Measurements from ENCODE around the gene TOX3. TPM values are rescaled to one million over a fixed set of nuclear protein-coding genes. Genes with fewer than 3 reads are reported as not detected.

The TOX3 gene
- total RNA-seq, 1 experiment from 2014 or later = 29.4 TPM

- Mint-ChIP-seq H3K36me3 (ENCODE audit: insufficient read depth, unreplicated experiment) (peaks cover 9% of the 10 kb centered on the region), H3K9me3 (ENCODE audit: low read depth, unreplicated experiment) (peaks cover 9% of the 10 kb centered on the region), H3K27ac (ENCODE audit: unreplicated experiment) (peak overlapping the region; percentile 13), H3K4me3 (ENCODE audit: low read depth, unreplicated experiment) (no peak overlapping the region), H3K27me3 (ENCODE audit: unreplicated experiment) (no peaks in the 10 kb centered on the region), H3K4me1 (ENCODE audit: low read depth, unreplicated experiment) (peaks cover 69% of the 10 kb centered on the region)
- BruUV-seq (replicated peaks) = no TSS peak
- TF ChIP-seq, protein P1, sequence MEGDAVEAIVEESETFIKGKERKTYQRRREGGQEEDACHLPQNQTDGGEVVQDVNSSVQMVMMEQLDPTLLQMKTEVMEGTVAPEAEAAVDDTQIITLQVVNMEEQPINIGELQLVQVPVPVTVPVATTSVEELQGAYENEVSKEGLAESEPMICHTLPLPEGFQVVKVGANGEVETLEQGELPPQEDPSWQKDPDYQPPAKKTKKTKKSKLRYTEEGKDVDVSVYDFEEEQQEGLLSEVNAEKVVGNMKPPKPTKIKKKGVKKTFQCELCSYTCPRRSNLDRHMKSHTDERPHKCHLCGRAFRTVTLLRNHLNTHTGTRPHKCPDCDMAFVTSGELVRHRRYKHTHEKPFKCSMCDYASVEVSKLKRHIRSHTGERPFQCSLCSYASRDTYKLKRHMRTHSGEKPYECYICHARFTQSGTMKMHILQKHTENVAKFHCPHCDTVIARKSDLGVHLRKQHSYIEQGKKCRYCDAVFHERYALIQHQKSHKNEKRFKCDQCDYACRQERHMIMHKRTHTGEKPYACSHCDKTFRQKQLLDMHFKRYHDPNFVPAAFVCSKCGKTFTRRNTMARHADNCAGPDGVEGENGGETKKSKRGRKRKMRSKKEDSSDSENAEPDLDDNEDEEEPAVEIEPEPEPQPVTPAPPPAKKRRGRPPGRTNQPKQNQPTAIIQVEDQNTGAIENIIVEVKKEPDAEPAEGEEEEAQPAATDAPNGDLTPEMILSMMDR (IDR thresholded peaks at IDR 0.05; ENCODE audit: unreplicated experiment) = no peak
- intact Hi-C loops (cut with micrococcal nuclease; ENCODE audit: unreplicated experiment) = loop anchor here (5.0 to 10.0 kb wide), 3 partner anchors 155 to 412 kb away; no protein-coding TSS in a partner anchor
- CTCF ChIA-PET = no interaction called here
- no peak for DNase-seq
Measured at GRCh38 chr16:52450241-52450640, 96.7 kb downstream of the TOX3 start.

DNA sequence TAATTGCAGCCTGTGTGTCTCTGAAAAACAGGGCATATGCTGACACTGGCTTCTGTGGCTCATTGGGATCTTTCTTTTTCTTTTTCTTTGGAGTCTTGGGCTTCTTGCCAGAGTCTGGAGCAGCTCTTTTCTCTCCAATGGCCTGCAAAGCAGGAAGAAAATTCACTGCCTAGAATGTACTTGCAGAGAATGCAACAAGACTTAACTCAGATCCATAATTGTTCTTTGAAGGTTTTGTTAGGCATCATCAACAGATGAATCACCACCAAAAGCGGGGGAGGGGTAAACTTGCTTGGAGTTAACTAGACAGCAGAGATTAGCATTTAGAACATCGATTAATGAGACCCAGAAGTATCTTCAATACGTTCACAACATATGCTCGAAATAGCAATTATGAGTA is 100.9 kb downstream of the TOX3 start:
- Mint-ChIP-seq H3K27me3 (ENCODE audit: unreplicated experiment) (no peaks in the 10 kb centered on the region), H3K36me3 (ENCODE audit: insufficient read depth, unreplicated experiment) (peaks cover 4% of the 10 kb centered on the region), H3K4me1 (ENCODE audit: low read depth, unreplicated experiment) (peaks cover 45% of the 10 kb centered on the region), H3K27ac (ENCODE audit: unreplicated experiment) (no peak overlapping the region), H3K4me3 (ENCODE audit: low read depth, unreplicated experiment) (no peak overlapping the region), H3K9me3 (ENCODE audit: low read depth, unreplicated experiment) (peaks cover 9% of the 10 kb centered on the region)
- TF ChIP-seq, protein P1 (IDR thresholded peaks at IDR 0.05; ENCODE audit: unreplicated experiment) = no peak
- DNase-seq = peak; percentile 43
- CTCF ChIA-PET = no interaction called here
- intact Hi-C loops (cut with micrococcal nuclease; ENCODE audit: unreplicated experiment) = loop anchor here (5.0 kb wide), 1 partner anchor 254 kb away; no protein-coding TSS in a partner anchor
- BruUV-seq (replicated peaks) = no TSS peak

DNA sequence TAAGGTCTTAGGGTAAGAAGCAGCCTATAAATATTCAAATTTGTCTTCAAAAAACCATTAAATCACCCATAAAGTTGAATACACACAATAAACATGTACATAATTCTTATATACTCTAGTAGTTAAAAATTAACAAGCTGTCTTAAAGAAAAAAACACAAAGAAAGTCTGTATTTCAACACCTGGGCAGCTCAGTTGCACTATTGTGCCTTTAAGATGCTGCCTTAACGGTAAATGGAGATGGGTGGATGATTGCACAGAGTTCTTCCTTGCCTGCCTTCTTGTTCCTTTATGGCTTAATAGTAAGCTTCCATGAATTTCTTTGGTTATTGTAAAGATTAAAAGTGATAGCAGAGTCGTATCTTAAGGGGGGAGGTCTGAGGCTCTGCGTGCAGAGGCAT is 105.1 kb downstream of the TOX3 start:
- Mint-ChIP-seq H3K4me1 (ENCODE audit: low read depth, unreplicated experiment) (peaks cover 15% of the 10 kb centered on the region), H3K36me3 (ENCODE audit: insufficient read depth, unreplicated experiment) (peaks cover 11% of the 10 kb centered on the region), H3K27ac (ENCODE audit: unreplicated experiment) (no peak overlapping the region), H3K27me3 (ENCODE audit: unreplicated experiment) (no peaks in the 10 kb centered on the region), H3K4me3 (ENCODE audit: low read depth, unreplicated experiment) (no peak overlapping the region), H3K9me3 (ENCODE audit: low read depth, unreplicated experiment) (no peaks in the 10 kb centered on the region)
- BruUV-seq (replicated peaks) = no TSS peak
- CTCF ChIA-PET = no interaction called here
- TF ChIP-seq, protein P1 (IDR thresholded peaks at IDR 0.05; ENCODE audit: unreplicated experiment) = no peak
- no peak for DNase-seq
- intact Hi-C loops (cut with micrococcal nuclease; ENCODE audit: unreplicated experiment) = no loop called here

- DNase-seq = no peak
- BruUV-seq (replicated peaks) = no TSS peak
- Mint-ChIP-seq H3K27me3 (ENCODE audit: unreplicated experiment) (no peaks in the 10 kb centered on the region), H3K4me3 (ENCODE audit: low read depth, unreplicated experiment) (no peak overlapping the region), H3K9me3 (ENCODE audit: low read depth, unreplicated experiment) (no peaks in the 10 kb centered on the region), H3K27ac (ENCODE audit: unreplicated experiment) (no peak overlapping the region), H3K36me3 (ENCODE audit: insufficient read depth, unreplicated experiment) (peaks cover 11% of the 10 kb centered on the region), H3K4me1 (ENCODE audit: low read depth, unreplicated experiment) (no peaks in the 10 kb centered on the region)
- TF ChIP-seq, protein P1 (IDR thresholded peaks at IDR 0.05; ENCODE audit: unreplicated experiment) = no peak
- CTCF ChIA-PET = no interaction called here
- intact Hi-C loops (cut with micrococcal nuclease; ENCODE audit: unreplicated experiment) = no loop called here
Measured at GRCh38 chr16:52440248-52440647, 106.7 kb downstream of the TOX3 start.
